SK-N-SH (cell line): ENCODE results near the gene MON2. TPM values are rescaled to one million over a fixed set of nuclear protein-coding genes. Genes with fewer than 3 reads are reported as not detected.

Source experiments
- CTCF ChIA-PET: fragments of 300-600, 350-600 bp; formaldehyde crosslinking; extraction: SDS; loops from one replicate; lab custom pipeline; 2021; lab: Yijun Ruan, JAX
- POLR2A ChIA-PET: fragments of 350-600 bp; sonication (Branson Sonifier 250); formaldehyde crosslinking; extraction: SDS; loops from one replicate; lab custom pipeline; 2020; ENCODE audit warnings: antibody characterized with exemption, inconsistent platforms; lab: Yijun Ruan, JAX
- DNase-seq: peaks from one replicate; pipeline ENCODE4 v3.0.0; 2012
- H2AFZ ChIP-seq: fragments of 200-600 bp; sonication (generic); 2 replicates; pipeline ENCODE4 v1.8.1; 2016; ENCODE audit warnings: antibody characterized with exemption, mild to moderate bottlenecking, low read depth
- H3F3A ChIP-seq: fragments of 200-600 bp; sonication (generic); replicated peaks from 2 replicates; pipeline ENCODE3; 2016; ENCODE audit warnings: antibody characterized with exemption, mild to moderate bottlenecking; ENCODE audit not compliant: insufficient read depth
- H3K27ac ChIP-seq, 2 experiments: fragments of 200-500 bp in 1 of 2; fragments of 200-600 bp in 1 of 2; sonication (Bioruptor generic) in 1 of 2; sonication (generic), shearing (Covaris generic) in 1 of 2; 2 replicates each; pipeline versions ENCODE4 v1.5.1 to v1.6.1; 2014 to 2016; ENCODE audit warnings: low read depth in 2 of 2, inconsistent platforms in 1 of 2, low read length in 1 of 2, mild to moderate bottlenecking in 1 of 2, mixed read lengths in 1 of 2
- H3K27me3 ChIP-seq: fragments of 200-600 bp; sonication (generic), shearing (Covaris generic); 2 replicates; pipeline ENCODE4 v1.6.1; 2016; ENCODE audit warnings: mixed run types; ENCODE audit not compliant: insufficient read depth
- H3K36me3 ChIP-seq, 2 experiments: fragments of 200-500 bp in 1 of 2; fragments of 200-600 bp in 1 of 2; sonication (Bioruptor generic) in 1 of 2; sonication (generic) in 1 of 2; replicated peaks in 1 of 2; 2 replicates each; pipeline versions ENCODE3 to v1.5.1; 2014 to 2016; ENCODE audit warnings: low read length in 1 of 2, mild to moderate bottlenecking in 1 of 2; ENCODE audit not compliant: insufficient read depth in 2 of 2, control insufficient read depth in 1 of 2
- H3K4me1 ChIP-seq, 2 experiments: fragments of 200-500 bp in 1 of 2; fragments of 200-600 bp in 1 of 2; sonication (Bioruptor generic) in 1 of 2; sonication (generic), shearing (Covaris generic) in 1 of 2; 2 replicates each; pipeline versions ENCODE4 v1.5.1 to v1.6.1; 2014 to 2016; ENCODE audit warnings: low read depth in 1 of 2, low read length in 1 of 2, mixed run types in 1 of 2; ENCODE audit not compliant: insufficient read depth in 2 of 2, control insufficient read depth in 1 of 2
- H3K4me2 ChIP-seq: fragments of 200-600 bp; sonication (generic), shearing (Covaris generic); 2 replicates; pipeline ENCODE4 v1.6.1; 2017; ENCODE audit warnings: mixed run types
- H3K4me3 ChIP-seq, 2 experiments: fragments of 200-500 bp in 1 of 2; fragments of 200-600 bp in 1 of 2; sonication (Bioruptor generic) in 1 of 2; sonication (generic), shearing (Covaris generic) in 1 of 2; 2 replicates each; pipeline versions ENCODE4 v1.5.1 to v1.8.1; 2014 to 2016; ENCODE audit warnings: low read depth in 2 of 2, inconsistent platforms in 1 of 2, low read length in 1 of 2, mild to moderate bottlenecking in 1 of 2, mixed read lengths in 1 of 2, moderate library complexity in 1 of 2
- H3K79me2 ChIP-seq: fragments of 200-600 bp; sonication (generic); 2 replicates; pipeline ENCODE4 v1.8.1; 2017; ENCODE audit warnings: mild to moderate bottlenecking; ENCODE audit not compliant: insufficient read depth
- H3K9ac ChIP-seq: fragments of 200-600 bp; sonication (generic); 2 replicates; pipeline ENCODE4 v1.6.1; 2017; ENCODE audit warnings: mixed run types
- H3K9me2 ChIP-seq: fragments of 200-600 bp; sonication (generic); 2 replicates; pipeline ENCODE4 v1.6.1; 2017; ENCODE audit warnings: mixed run types
- H3K9me3 ChIP-seq: fragments of 200-600 bp; sonication (generic); 2 replicates; pipeline ENCODE4 v1.6.1; 2017; ENCODE audit warnings: mixed run types, mild to moderate bottlenecking, moderate library complexity
- H4K20me1 ChIP-seq: fragments of 200-600 bp; sonication (generic); 2 replicates; pipeline ENCODE4 v1.6.1; 2017; ENCODE audit warnings: mild to moderate bottlenecking, mixed run types; ENCODE audit not compliant: insufficient read depth
- CHD2 ChIP-seq: fragments of 150-350 bp; IDR thresholded peaks from 2 replicates; pipeline ENCODE4 v1.6.1; 2018; ENCODE audit warnings: low read length; ENCODE audit not compliant: partially characterized antibody
- ELF1 ChIP-seq: IDR thresholded peaks from 2 replicates; pipeline ENCODE4 v1.4.0; 2012
- EP300 ChIP-seq, 2 experiments: IDR thresholded peaks; 2 replicates each; pipeline versions ENCODE4 v1.4.0 to v1.6.1; 2012; ENCODE audit warnings: borderline replicate concordance in 1 of 2, low read depth in 1 of 2, low read length in 1 of 2
- EZH2phosphoT487 ChIP-seq: fragments of 200-600 bp; sonication (generic); IDR thresholded peaks from 2 replicates; pipeline ENCODE4 v1.6.1; 2017; ENCODE audit warnings: low read depth, mixed run types, mild to moderate bottlenecking, antibody characterized with exemption, moderate library complexity, borderline replicate concordance
- FOXJ3 ChIP-seq: sonication (generic); formaldehyde crosslinking; IDR thresholded peaks from 2 replicates; pipeline ENCODE4 v1.5.1; 2020; ENCODE audit warnings: mild to moderate bottlenecking, missing genetic modification reagents
- GABPA ChIP-seq: IDR thresholded peaks from 2 replicates; pipeline ENCODE4 v1.4.0; 2012; ENCODE audit warnings: low read depth, mild to moderate bottlenecking
- GATA2 ChIP-seq: sonication (generic); formaldehyde crosslinking; IDR thresholded peaks from 2 replicates; pipeline ENCODE4 v1.5.0; 2020; ENCODE audit warnings: mild to moderate bottlenecking, missing genetic modification reagents
- MEF2A ChIP-seq: IDR thresholded peaks from 2 replicates; pipeline ENCODE4 v1.4.0; 2012; ENCODE audit warnings: low read depth, borderline replicate concordance
- NFIC ChIP-seq: IDR thresholded peaks from 2 replicates; pipeline ENCODE4 v1.4.0; 2012; ENCODE audit warnings: borderline replicate concordance
- PBX3 ChIP-seq: IDR thresholded peaks from 2 replicates; pipeline ENCODE4; 2012
- POLR2AphosphoS5 ChIP-seq: IDR thresholded peaks from 2 replicates; pipeline ENCODE4 v1.6.1; 2012; ENCODE audit warnings: low read depth, low read length
- RAD21 ChIP-seq: IDR thresholded peaks from 2 replicates; pipeline ENCODE4 v1.6.1; 2012; ENCODE audit warnings: mild to moderate bottlenecking, low read length
- RCOR1 ChIP-seq: fragments of 150-350 bp; IDR thresholded peaks from 2 replicates; pipeline ENCODE4 v1.6.1; 2017; ENCODE audit warnings: antibody characterized with exemption, low read length
- REST ChIP-seq: IDR thresholded peaks from 2 replicates; pipeline ENCODE4 v1.6.1; 2012; ENCODE audit warnings: mild to moderate bottlenecking, low read depth, low read length, moderate library complexity
- RFX5 ChIP-seq: IDR thresholded peaks from 2 replicates; pipeline ENCODE4 v1.6.1; 2012; ENCODE audit warnings: mild to moderate bottlenecking, improper control_type of control experiment, low read length
- TAF1 ChIP-seq: IDR thresholded peaks from 2 replicates; pipeline ENCODE4 v1.6.1; 2012; ENCODE audit warnings: low read depth, mild to moderate bottlenecking, low read length, moderate library complexity, borderline replicate concordance
- TCF12 ChIP-seq: IDR thresholded peaks from 2 replicates; pipeline ENCODE4 v1.4.0; 2012
- WGBS: methylation state at CpG from one replicate; pipeline ENCODE4 v1.1.6; 2017; ENCODE audit warnings: low lambda C conversion rate; 5-methylcytosine and 5-hydroxymethylcytosine counted together
- polyA plus RNA-seq, 3 experiments: library from polyadenylated mRNA; depleted of rRNA; stranded (reverse); fragments of >200 nt; gene quantifications; 2 replicates each; pipeline ENCODE4 v1.2.3, GENCODE V29; 2012
- TF ChIP-seq, protein P1 (sequence below): IDR thresholded peaks from 2 replicates; pipeline ENCODE4 v1.4.0; 2012; ENCODE audit warnings: low read depth
- TF ChIP-seq, protein P2 (sequence below): IDR thresholded peaks from 2 replicates; pipeline ENCODE4 v1.4.0; 2012; ENCODE audit warnings: low read depth, borderline replicate concordance
- TF ChIP-seq, protein P3 (sequence below): IDR thresholded peaks from 2 replicates; pipeline ENCODE4 v1.4.0; 2012; ENCODE audit warnings: low read depth, borderline replicate concordance

The MON2 gene
- polyA plus RNA-seq, 1 of the 3 experiments (the other 2 are of a cell fraction), result 4.4 TPM

DNA sequence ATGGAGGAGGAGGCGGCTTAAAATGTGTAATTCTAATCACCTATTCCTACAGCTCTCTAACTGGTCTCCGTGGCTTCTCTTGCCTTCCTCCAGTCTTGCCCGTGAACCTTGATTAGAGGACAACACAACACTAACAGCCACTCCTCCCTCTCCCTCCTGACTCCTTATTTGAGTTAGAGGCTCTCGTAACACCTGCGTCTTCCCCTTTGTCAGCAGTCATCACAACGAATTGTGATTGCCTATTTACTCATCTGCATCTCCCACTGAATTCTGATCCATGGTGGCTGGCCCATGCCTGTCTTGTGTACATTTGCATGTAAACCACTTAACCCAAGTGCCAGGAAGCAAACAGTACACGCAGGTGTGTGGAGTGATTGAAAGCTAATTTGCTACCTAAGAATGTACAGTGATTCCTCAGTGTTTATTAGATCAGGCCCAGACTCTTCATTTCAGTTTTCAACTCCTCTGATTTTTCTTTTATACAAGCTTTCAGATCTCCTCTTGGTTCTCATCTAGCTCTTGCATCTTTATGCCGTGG lies 154.5 kb downstream of the MON2 start:
- TF ChIP-seq REST (no peak), MEF2A (no peak), GATA2 (CRISPR knock-in tag) (no peak), RFX5 (no peak), POLR2AphosphoS5 (no peak), NFIC (no peak), EZH2phosphoT487 (no peak), CHD2 (no peak), TCF12 (no peak), EP300 (IDR thresholded peaks at IDR 0.05; ENCODE audit: borderline replicate concordance in 1 of 2, low read depth in 1 of 2, low read length in 1 of 2) (no peak)
- TF ChIP-seq, protein P1, sequence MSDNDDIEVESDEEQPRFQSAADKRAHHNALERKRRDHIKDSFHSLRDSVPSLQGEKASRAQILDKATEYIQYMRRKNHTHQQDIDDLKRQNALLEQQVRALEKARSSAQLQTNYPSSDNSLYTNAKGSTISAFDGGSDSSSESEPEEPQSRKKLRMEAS, result no peak
- TF ChIP-seq, protein P2, sequence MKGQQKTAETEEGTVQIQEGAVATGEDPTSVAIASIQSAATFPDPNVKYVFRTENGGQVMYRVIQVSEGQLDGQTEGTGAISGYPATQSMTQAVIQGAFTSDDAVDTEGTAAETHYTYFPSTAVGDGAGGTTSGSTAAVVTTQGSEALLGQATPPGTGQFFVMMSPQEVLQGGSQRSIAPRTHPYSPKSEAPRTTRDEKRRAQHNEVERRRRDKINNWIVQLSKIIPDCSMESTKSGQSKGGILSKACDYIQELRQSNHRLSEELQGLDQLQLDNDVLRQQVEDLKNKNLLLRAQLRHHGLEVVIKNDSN, result no peak
- Histone ChIP-seq H3K36me3 (peaks cover 0 to 9% of the 10 kb centered on the region in 2 experiments), H4K20me1 (no peaks in the 10 kb centered on the region), H3K79me2 (no peaks in the 10 kb centered on the region), H3K4me3 (no peak overlapping the region), H3K27ac (no peak overlapping the region), H3F3A (peaks cover 11% of the 10 kb centered on the region), H3K4me2 (no peak overlapping the region), H3K4me1 (no peaks in the 10 kb centered on the region; a peak in 1 of 4 replicates), H3K9ac (no peak overlapping the region), H3K27me3 (no peaks in the 10 kb centered on the region), H3K9me2 (no peaks in the 10 kb centered on the region), H3K9me3 (no peaks in the 10 kb centered on the region), H2AFZ (no peak overlapping the region)
- 92% methylated on average over 8 of the region's 8 CpGs for whole genome bisulfite sequencing
- ChIA-PET CTCF (interaction anchor here (1.6 to 1.8 kb wide), 2 partner anchors 11 to 15 kb away, joined by 4 to 6 read pairs; no protein-coding TSS in a partner anchor), POLR2A (no interaction called here)
- no peak for DNase-seq

GRCh38 chr12:62622177-62622576 lies 155.6 kb downstream of the MON2 start:
- POLR2A ChIA-PET, result no interaction called here

More at GRCh38 chr12:62622177-62622576, 155.6 kb downstream of the MON2 start:
- peaks cover 0 to 4% of the 10 kb centered on the region in 2 experiments for H3K36me3 ChIP-seq
- no peak overlapping the region for H3K4me3 ChIP-seq
- 74% methylated on average over 2 of the region's 2 CpGs for WGBS
- H3K9ac ChIP-seq, result no peak overlapping the region
- no peaks in the 10 kb centered on the region for H3K79me2 ChIP-seq
- H4K20me1 ChIP-seq, result no peaks in the 10 kb centered on the region
- H3K27ac ChIP-seq, result no peak overlapping the region
- H3F3A ChIP-seq, result peaks cover 3% of the 10 kb centered on the region
- H2AFZ ChIP-seq, result no peak overlapping the region
- no peaks in the 10 kb centered on the region for H3K9me2 ChIP-seq
- H3K4me2 ChIP-seq, result no peak overlapping the region
- DNase-seq, result no peak
- H3K9me3 ChIP-seq, result no peaks in the 10 kb centered on the region
- no peaks in the 10 kb centered on the region; a peak in 1 of 4 replicates for H3K4me1 ChIP-seq
- CTCF ChIA-PET, result interaction anchor here (1.8 kb wide), 1 partner anchor 16 kb away, joined by 4 read pairs; no protein-coding TSS in a partner anchor
- TF ChIP-seq GABPA (no peak), TAF1 (no peak), FOXJ3 (CRISPR knock-in tag) (no peak), MEF2A (no peak), RCOR1 (no peak), ELF1 (no peak), RAD21 (no peak), GATA2 (CRISPR knock-in tag) (no peak), EP300 (IDR thresholded peaks at IDR 0.05; ENCODE audit: borderline replicate concordance in 1 of 2, low read depth in 1 of 2, low read length in 1 of 2) (no peak), PBX3 (no peak)
- TF ChIP-seq, protein P1, result no peak
- TF ChIP-seq, protein P3, sequence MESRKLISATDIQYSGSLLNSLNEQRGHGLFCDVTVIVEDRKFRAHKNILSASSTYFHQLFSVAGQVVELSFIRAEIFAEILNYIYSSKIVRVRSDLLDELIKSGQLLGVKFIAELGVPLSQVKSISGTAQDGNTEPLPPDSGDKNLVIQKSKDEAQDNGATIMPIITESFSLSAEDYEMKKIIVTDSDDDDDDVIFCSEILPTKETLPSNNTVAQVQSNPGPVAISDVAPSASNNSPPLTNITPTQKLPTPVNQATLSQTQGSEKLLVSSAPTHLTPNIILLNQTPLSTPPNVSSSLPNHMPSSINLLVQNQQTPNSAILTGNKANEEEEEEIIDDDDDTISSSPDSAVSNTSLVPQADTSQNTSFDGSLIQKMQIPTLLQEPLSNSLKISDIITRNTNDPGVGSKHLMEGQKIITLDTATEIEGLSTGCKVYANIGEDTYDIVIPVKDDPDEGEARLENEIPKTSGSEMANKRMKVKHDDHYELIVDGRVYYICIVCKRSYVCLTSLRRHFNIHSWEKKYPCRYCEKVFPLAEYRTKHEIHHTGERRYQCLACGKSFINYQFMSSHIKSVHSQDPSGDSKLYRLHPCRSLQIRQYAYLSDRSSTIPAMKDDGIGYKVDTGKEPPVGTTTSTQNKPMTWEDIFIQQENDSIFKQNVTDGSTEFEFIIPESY, result no peak
- H3K27me3 ChIP-seq, result no peaks in the 10 kb centered on the region
